Gastrocnemius medialis (tissue), 4 donors: Measurements from ENCODE around the gene APOBEC3G. TPM values are rescaled to one million over a fixed set of nuclear protein-coding genes. Genes with fewer than 3 reads are reported as not detected.

ENCODE experiments used
- ATAC-seq, 2 donors: fragments of 150-250 bp; one replicate each; pipeline ENCODE4 v1.9.1; 2016
- DNase-seq, 2 donors: peaks; one replicate each; pipeline ENCODE4 v3.0.0-alpha.2; 2019
- H3K27ac ChIP-seq, 4 donors: fragments of 200-600 bp; sonication (generic); 1 replicate in 1 of 4; 2 replicates in 3 of 4; pipeline ENCODE4 v1.5.1; 2016 to 2018; ENCODE audit warnings: mild to moderate bottlenecking in 2 of 4, moderate library complexity in 1 of 4
- H3K27me3 ChIP-seq, 3 donors: fragments of 200-600 bp; sonication (generic) in 2 of 3; 1 replicate in 1 of 3; 2 replicates in 2 of 3; pipeline versions ENCODE4 v1.5.1 to v1.6.0; 2016 to 2019; ENCODE audit warnings: mild to moderate bottlenecking in 1 of 3, moderate library complexity in 1 of 3
- H3K36me3 ChIP-seq, 2 donors: fragments of 200-600 bp; sonication (generic) in 1 of 2; one replicate each; pipeline ENCODE4 v1.5.1; 2017 to 2018
- H3K4me1 ChIP-seq, 2 donors: fragments of 200-600 bp; sonication (generic) in 1 of 2; one replicate each; pipeline ENCODE4 v1.5.1; 2016 to 2017; ENCODE audit warnings: mild to moderate bottlenecking in 2 of 2
- H3K4me3 ChIP-seq, 4 donors: fragments of 200-600 bp; sonication (generic) in 3 of 4; 1 replicate in 1 of 4; 2 replicates in 3 of 4; pipeline ENCODE4 v1.5.1; 2016 to 2019; ENCODE audit warnings: mild to moderate bottlenecking in 2 of 4
- H3K9me3 ChIP-seq, 3 donors: fragments of 200-600 bp; sonication (generic) in 2 of 3; 1 replicate in 1 of 3; 2 replicates in 2 of 3; pipeline ENCODE4 v1.5.1; 2016 to 2019
- CTCF ChIP-seq, 5 experiments: fragments of 450-650 bp in 3 of 5; fragments of 200-600 bp in 2 of 5; sonication (generic) in 2 of 5; IDR thresholded peaks in 4 of 5; conservative IDR thresholded peaks in 1 of 5; 1 replicate in 4 of 5; 2 replicates in 1 of 5; pipeline ENCODE4 v1.5.1; 2016 to 2019; ENCODE audit warnings: antibody characterized with exemption in 5 of 5, mild to moderate bottlenecking in 3 of 5, moderate library complexity in 3 of 5
- POLR2A ChIP-seq, 2 donors: fragments of 450-650 bp; IDR thresholded peaks; one replicate each; pipeline ENCODE4 v1.6.1; 2017; ENCODE audit warnings: antibody characterized with exemption in 2 of 2, mild to moderate bottlenecking in 2 of 2, moderate library complexity in 2 of 2
- in situ Hi-C, 4 donors: fragments of 200-750 bp; cut with MboI; loops; one replicate each; pipeline versions ENCODE4 v1.15.0 to v1.8.0; 2017; ENCODE audit warnings: low sequenced_read_pairs in 4 of 4
- intact Hi-C: fragments of 100-400 bp; cut with DNase I; formaldehyde crosslinking; loops from one replicate; pipeline ENCODE4 v1.15.1; 2023; ENCODE audit warnings: low total_unique reads
- total RNA-seq, 4 donors: library from RNA; depleted of rRNA; stranded (reverse); fragments of >200 nt; gene quantifications; one replicate each; pipeline versions ENCODE4 v1.1.0 to v1.2.3, GENCODE V29; 2016

APOBEC3G gene
- total RNA-seq, 4 donors from 2014 or later: 0.86 to 3.7 (median 2.5) TPM

GRCh38 chr22:39084666-39085065 lies 7.6 kb downstream of the APOBEC3G start:
- Histone ChIP-seq H3K4me3 (no peak overlapping the region), H3K9me3 (no peaks in the 10 kb centered on the region), H3K27ac (no peak overlapping the region), H3K4me1 (no peaks in the 10 kb centered on the region), H3K27me3 (no peaks in the 10 kb centered on the region), H3K36me3 (no peaks in the 10 kb centered on the region)
- TF ChIP-seq POLR2A (IDR thresholded peaks at IDR 0.05) (no peak), CTCF (IDR thresholded peaks at IDR 0.05 in 4 of 5, conservative IDR thresholded peaks at IDR 0.05 in 1 of 5) (no peak)
- in situ Hi-C loops: no loop called here
- ATAC-seq (no peak), DNase-seq (no peak)
- intact Hi-C loops: no loop called here

- Histone ChIP-seq H3K27ac (no peak overlapping the region), H3K4me3 (no peak overlapping the region), H3K4me1 (no peaks in the 10 kb centered on the region), H3K36me3 (no peaks in the 10 kb centered on the region), H3K9me3 (no peaks in the 10 kb centered on the region), H3K27me3 (no peaks in the 10 kb centered on the region)
- no peak for DNase-seq
- intact Hi-C loops: no loop called here
- in situ Hi-C loops: no loop called here
- no peak for ATAC-seq
- TF ChIP-seq POLR2A (IDR thresholded peaks at IDR 0.05) (no peak), CTCF (IDR thresholded peaks at IDR 0.05 in 4 of 5, conservative IDR thresholded peaks at IDR 0.05 in 1 of 5) (no peak)
Observed at GRCh38 chr22:39087098-39087497, 10.0 kb downstream of the APOBEC3G start.

GRCh38 chr22:39087881-39088684 lies 11.0 kb downstream of the APOBEC3G start:
- no peak for TF ChIP-seq CTCF (IDR thresholded peaks at IDR 0.05 in 4 of 5, conservative IDR thresholded peaks at IDR 0.05 in 1 of 5)
- no peak for TF ChIP-seq POLR2A (IDR thresholded peaks at IDR 0.05)
- intact Hi-C loops (no loop called here), in situ Hi-C loops (no loop called here)
- Histone ChIP-seq H3K4me3 (no peak overlapping the region), H3K36me3 (no peaks in the 10 kb centered on the region), H3K27ac (no peak overlapping the region), H3K9me3 (no peaks in the 10 kb centered on the region), H3K27me3 (no peaks in the 10 kb centered on the region), H3K4me1 (no peaks in the 10 kb centered on the region)
- DNase-seq: no peak
- ATAC-seq: no peak

GRCh38 chr22:39088685-39089032 lies 11.6 kb downstream of the APOBEC3G start:
- Histone ChIP-seq H3K9me3 (no peaks in the 10 kb centered on the region), H3K4me1 (no peaks in the 10 kb centered on the region), H3K4me3 (no peak overlapping the region), H3K27me3 (no peaks in the 10 kb centered on the region), H3K27ac (no peak overlapping the region), H3K36me3 (no peaks in the 10 kb centered on the region)
- ATAC-seq: no peak
- no peak for DNase-seq
- in situ Hi-C loops (no loop called here), intact Hi-C loops (no loop called here)
- TF ChIP-seq POLR2A (IDR thresholded peaks at IDR 0.05) (no peak), CTCF (IDR thresholded peaks at IDR 0.05 in 4 of 5, conservative IDR thresholded peaks at IDR 0.05 in 1 of 5) (no peak)

- H3K36me3 ChIP-seq: no peaks in the 10 kb centered on the region
- H3K4me1 ChIP-seq: no peaks in the 10 kb centered on the region
- ATAC-seq: no peak
- no peaks in the 10 kb centered on the region for H3K9me3 ChIP-seq
- no peak for TF ChIP-seq CTCF (IDR thresholded peaks at IDR 0.05 in 4 of 5, conservative IDR thresholded peaks at IDR 0.05 in 1 of 5)
- no peak for TF ChIP-seq POLR2A (IDR thresholded peaks at IDR 0.05)
- no peak for DNase-seq
- in situ Hi-C loops: no loop called here
- H3K27me3 ChIP-seq: no peaks in the 10 kb centered on the region
- H3K4me3 ChIP-seq: no peak overlapping the region
- intact Hi-C loops: no loop called here
- H3K27ac ChIP-seq: no peak overlapping the region
Observed at GRCh38 chr22:39089928-39090327, 12.9 kb downstream of the APOBEC3G start.
